COLO668 (cell line): ENCODE data around the gene PIGN.

ENCODE experiments used
- DNase-seq: peaks from one replicate; lab custom pipeline; 2025; ENCODE audit not compliant: unreplicated experiment; lab: John Stamatoyannopoulos, UW

Gene PIGN

GRCh38 chr18:62186774-62187542 is at the start of gene PIGN, which contains the start of gene RELCH:
PIGN (minus strand) TSS chr18:62187056; CDS start chr18:62161353, 25,703 bp downstream.
RELCH (plus strand) TSS chr18:62187255; CDS start chr18:62187506, 251 bp downstream.
- DNase-seq: peak; percentile 97

- no peak for DNase-seq
Observed at GRCh38 chr18:62236252-62236651, 49.4 kb upstream of the PIGN start.

- DNase-seq: no peak
Observed at GRCh38 chr18:62226047-62226446, 39.2 kb upstream of the PIGN start.

GRCh38 chr18:62224229-62224628 is 37.4 kb upstream of the PIGN start:
- DNase-seq: no peak

GRCh38 chr18:62214790-62215189 is 27.9 kb upstream of the PIGN start:
- DNase-seq: no peak

- DNase-seq: no peak
Observed at GRCh38 chr18:62211325-62211828, 24.5 kb upstream of the PIGN start.

GRCh38 chr18:62210138-62210537 is 23.3 kb upstream of the PIGN start:
- no peak for DNase-seq

- no peak for DNase-seq
Observed at GRCh38 chr18:62209046-62209445, 22.2 kb upstream of the PIGN start.

- DNase-seq: no peak
Observed at GRCh38 chr18:62206593-62206992, 19.7 kb upstream of the PIGN start.

- DNase-seq: no peak
Observed at GRCh38 chr18:62205824-62206223, 19.0 kb upstream of the PIGN start.

- no peak for DNase-seq
Observed at GRCh38 chr18:62201870-62202269, 15.0 kb upstream of the PIGN start.

GRCh38 chr18:62200121-62200914 is 13.5 kb upstream of the PIGN start:
- DNase-seq: no peak

GRCh38 chr18:62199629-62200028 is 12.8 kb upstream of the PIGN start:
- DNase-seq: no peak

GRCh38 chr18:62198259-62198658 is 11.4 kb upstream of the PIGN start:
- no peak for DNase-seq

- DNase-seq: no peak
Observed at GRCh38 chr18:62196980-62197379, 10.1 kb upstream of the PIGN start.

GRCh38 chr18:62196079-62196478 is 9.2 kb upstream of the PIGN start:
- no peak for DNase-seq

- no peak for DNase-seq
Observed at GRCh38 chr18:62189208-62189607, 2.4 kb upstream of the PIGN start.

GRCh38 chr18:62187543-62188510 is 971 bp upstream of the PIGN start:
- DNase-seq: peak; percentile 43

- no peak for DNase-seq
Observed at GRCh38 chr18:62186499-62186773, 420 bp downstream of the PIGN start.

GRCh38 chr18:62183578-62184195 is 3.2 kb downstream of the PIGN start:
- peak; percentile 50 for DNase-seq

GRCh38 chr18:62182220-62182619 is 4.6 kb downstream of the PIGN start:
- DNase-seq: no peak
